ENCODE measurements around the gene BCLAF3.

Gene BCLAF3

GRCh38 chrX:19990556-19991349 lies at the start of gene BCLAF3:
BCLAF3 (minus strand) TSS chrX:19991061; CDS start chrX:19970264, 20,797 bp downstream.
- DNase-seq: peak; percentile 94

- no peak for DNase-seq
These were observed 48.1 kb upstream of the BCLAF3 start for GRCh38 chrX:20038966-20039365.

- DNase-seq: no peak
These were observed 46.3 kb upstream of the BCLAF3 start for GRCh38 chrX:20037186-20037585.

DNA sequence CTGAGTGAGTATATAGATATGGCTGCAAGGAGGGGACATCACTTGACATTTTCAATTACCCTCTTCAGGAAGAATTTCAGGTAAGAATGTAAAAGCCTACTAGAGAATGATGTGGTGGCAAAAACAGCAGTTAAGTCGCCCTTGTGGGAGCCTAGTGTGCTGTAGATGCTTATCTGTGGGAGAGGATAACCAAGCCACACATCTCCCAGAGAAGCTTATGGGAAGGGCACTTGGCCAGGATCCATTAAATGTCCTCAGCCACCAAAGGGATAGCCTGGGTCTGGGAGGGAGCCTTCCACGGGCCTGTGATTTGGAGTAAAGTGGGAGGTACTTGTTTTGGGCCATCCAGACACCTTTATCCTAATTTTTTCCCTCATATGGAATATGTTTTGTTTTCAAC lies 41.3 kb upstream of the BCLAF3 start:
- no peak for DNase-seq

DNA sequence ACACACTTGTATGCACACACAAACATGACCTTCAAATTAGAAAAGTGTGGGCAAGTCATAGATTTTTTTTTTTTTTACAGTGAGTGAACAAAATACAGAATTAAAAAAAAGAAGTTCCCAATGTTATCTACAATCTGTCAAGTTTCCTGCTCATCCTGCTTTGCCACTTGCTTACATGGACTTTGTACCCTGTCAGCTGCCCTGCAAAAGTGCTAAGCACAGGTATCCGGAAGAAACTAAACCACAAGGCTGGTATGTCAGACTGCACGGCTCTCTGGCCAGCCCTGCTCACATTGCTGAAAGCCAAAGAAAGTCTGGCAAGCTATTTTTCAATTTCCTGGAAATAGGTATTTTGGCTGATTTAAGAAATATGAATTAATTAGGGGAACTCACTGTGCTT lies 38.9 kb upstream of the BCLAF3 start:
- DNase-seq: no peak

DNA sequence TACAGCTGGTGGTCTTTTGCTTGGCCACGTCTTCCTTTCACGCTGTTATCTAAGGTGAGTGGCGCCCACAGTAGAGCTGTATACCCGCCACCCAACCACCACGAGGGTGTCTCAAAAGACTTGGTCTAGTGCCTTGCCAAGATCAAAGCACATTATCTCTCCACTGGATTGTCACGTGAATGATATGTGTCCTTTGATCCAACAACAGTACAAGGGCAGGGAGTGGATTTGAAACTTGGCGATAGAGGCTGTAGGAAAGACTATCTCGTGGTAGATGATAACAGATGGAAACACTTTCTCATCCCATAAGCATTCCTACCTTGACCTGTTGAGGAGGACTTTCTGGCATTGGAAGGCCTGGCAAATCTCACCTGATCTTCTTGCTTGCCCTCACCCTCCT lies 37.7 kb upstream of the BCLAF3 start:
- no peak for DNase-seq

DNA sequence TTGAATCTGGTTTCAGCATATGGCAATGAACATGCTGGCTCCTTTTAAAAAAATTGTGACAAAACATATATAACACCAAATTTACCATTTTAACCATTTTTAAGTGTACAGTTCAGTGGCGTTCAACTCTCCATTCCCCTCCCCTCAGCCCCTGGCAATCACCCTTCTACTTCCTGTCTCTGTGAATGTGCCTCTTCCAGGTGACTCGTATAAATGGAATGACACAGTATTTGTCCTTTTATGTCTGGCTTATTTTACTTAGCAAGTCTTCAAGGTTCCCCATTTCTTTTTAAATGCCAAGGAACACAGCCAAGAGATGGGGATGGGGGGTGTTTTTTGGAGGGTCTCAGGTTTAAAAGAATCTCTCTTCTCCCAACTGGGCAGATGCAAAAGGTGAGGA lies 35.4 kb upstream of the BCLAF3 start:
- no peak for DNase-seq

DNA sequence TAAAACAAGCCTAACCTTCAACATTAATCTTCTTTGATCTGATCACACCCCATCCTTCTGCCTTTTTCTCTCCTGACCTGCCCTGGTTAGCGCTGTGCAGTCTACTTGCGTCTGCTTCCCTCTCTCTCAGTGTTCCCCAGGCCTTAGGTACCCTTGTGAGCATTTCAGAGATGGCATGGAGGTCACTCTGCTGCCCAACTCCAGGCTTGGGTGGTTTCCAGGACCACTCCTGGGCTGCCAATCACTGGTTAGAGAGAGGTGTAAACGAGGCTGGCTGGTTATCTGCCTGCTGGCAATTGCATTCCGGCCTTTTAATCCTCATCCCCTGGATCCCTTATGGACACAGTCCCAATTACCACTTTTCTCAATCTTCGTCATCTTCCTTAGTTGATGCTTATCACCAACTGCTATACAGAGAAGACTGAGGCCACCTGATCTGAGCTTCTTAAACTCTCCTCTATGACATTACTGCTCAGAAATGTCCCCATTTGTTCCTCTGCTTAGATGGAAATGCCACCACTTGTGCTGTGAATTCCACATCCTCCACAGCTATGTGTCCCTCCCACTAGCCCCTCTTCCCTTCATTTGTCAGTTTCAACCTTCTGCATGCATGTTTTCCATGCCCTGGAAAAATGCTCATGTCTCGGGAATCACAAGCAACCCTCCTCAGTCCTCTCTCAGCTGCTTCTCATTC lies 29.0 kb upstream of the BCLAF3 start:
- DNase-seq: no peak

- DNase-seq: no peak
These were observed 25.7 kb upstream of the BCLAF3 start for GRCh38 chrX:20016616-20016945.

DNA sequence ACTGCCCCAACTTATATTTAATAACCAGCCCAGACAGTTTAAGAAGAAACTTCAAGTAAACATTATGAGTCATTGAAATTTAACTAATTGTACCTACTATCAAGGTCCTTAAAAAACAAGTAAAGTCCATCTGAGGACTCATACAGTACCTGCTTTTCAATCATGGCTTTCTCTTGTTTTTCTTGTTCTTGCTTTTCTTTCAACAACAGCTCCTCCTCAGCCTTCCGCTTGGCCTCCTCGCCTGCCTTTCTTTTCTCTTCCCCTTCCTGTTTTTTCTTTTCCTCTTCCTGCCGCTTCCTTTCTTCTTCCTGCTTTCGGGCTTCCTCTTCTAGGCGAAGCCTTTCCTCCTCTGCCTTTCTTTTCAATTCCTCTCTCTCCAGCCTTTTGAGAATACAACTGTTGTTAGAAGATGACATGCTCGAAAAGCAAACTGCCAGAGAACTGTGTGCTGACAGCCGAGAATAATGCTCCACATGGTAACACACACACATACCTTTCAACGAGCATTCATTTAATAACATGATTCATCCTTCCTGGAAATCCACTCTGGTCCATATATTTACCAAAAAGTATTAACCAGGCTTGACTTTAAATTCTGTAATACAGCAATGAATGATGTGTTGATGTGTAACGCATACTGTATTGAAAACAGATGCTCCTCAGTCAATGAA lies 25.2 kb upstream of the BCLAF3 start:
- DNase-seq: no peak

GRCh38 chrX:20015422-20015821 lies 24.6 kb upstream of the BCLAF3 start:
- no peak for DNase-seq

- no peak for DNase-seq
These were observed 20.7 kb upstream of the BCLAF3 start for GRCh38 chrX:20011608-20012007.

DNA sequence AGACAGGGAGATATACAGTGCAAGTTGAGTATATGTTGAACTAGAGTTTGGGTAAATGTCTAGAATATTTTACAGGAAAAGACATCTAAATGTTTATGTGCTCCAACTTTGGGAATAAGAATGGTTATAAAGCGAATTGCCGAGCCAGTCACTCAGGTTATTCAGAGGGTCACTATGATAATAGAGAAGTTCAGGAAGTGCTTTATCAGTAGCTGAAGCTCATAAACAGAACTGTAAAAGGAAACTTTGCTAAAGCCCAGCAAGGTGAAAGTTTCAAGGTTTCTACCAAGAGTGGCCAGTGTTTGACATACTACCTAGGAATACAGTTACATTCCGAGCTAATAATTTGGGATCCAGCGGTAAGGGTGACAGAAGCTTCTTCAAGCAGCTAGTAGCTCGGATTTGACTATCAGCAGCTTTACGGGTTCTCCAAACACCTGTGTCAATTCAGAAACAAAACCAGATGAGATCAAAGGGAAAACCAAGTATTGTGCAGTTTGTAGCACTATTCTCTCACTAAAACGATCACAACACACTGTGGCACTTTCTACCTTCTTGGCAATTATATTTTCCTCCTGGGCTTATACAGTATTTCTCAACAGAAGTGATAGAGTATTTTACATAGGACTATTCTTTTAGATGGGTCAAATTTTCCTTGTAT lies 17.2 kb upstream of the BCLAF3 start:
- DNase-seq: no peak

DNA sequence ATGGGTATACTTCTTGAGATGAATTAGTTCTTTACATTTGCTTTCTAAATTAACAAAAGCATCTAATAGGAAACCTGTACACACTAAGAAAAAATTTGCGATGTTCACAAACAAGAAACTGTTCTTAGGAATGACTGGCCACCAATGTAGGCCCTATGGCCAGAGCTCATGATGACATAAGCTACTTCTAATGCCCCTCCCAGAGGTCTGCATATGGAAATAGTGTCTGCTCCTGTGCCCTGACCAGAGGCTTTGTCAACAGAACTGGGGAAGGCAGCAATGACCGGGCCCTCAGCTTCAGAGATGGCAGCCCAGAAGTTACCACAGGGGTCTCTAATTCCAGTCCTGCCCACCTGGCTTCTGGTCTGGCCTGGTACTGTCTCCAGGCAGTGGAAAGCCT lies 15.0 kb upstream of the BCLAF3 start:
- DNase-seq: no peak

- DNase-seq: no peak
These were observed 10.7 kb upstream of the BCLAF3 start for GRCh38 chrX:20001588-20001987.

DNA sequence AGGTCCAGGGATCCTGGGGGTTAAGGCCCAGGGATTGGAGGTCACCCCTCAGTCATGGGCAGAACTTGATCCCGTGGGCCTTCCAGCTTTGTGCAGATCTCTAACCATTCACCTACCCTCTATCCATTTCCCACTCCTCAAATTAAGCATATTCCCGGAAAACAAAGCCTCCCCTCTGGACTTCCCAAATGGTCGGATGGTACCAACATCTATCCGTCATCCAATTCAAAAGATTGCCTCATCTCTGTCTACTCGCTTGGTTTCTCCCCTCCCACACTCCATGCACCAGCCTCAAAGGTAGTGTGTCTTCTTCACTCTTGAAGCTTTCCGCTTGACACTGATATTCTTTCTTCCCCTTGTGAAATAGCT lies 473 bp upstream of the BCLAF3 start:
- DNase-seq: no peak

DNA sequence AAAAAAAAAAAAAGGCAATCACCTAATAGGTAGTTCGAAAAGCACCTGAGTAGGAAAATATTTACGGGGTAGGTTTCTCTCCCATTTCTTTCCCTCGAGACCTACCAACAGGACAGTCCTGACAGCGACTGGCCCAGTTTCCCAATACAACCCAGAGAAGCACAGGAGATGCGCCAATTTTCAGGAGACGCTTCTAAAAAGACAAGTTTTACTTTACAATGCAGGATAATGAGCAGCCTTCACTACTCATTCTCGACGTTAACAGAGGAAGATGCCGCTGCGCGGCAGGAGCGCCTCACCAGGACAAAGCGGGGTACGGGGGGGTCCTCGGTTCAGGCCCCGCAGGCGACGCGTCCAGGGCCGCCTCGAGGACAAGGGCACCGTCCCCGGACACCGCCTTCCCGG lies 708 bp downstream of the BCLAF3 start:
- peak; percentile 21 for DNase-seq

- no peak for DNase-seq
These were observed 3.0 kb downstream of the BCLAF3 start for GRCh38 chrX:19987856-19988255.

- DNase-seq: no peak
These were observed 4.3 kb downstream of the BCLAF3 start for GRCh38 chrX:19986531-19986930.

- DNase-seq: no peak
These were observed 8.9 kb downstream of the BCLAF3 start for GRCh38 chrX:19981947-19982346.

DNA sequence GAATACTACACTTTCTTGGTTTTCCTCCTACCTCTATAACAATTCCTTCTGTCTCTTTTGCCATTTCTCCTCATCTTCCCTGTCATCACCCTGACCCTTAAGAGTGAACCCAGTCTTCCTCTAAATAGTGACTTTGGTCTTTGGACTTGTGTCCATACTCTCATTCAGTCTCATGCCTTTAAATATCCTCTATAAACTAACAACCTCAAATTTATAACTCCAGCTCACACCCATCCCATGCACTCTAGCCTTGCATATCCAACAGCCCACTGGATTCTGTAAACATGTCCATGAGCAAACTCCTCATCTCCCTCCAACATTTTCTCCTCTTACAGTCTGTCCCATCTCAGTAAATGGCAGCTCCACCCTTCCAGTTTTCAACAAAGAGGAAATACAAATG lies 15.0 kb downstream of the BCLAF3 start:
- DNase-seq: no peak

DNA sequence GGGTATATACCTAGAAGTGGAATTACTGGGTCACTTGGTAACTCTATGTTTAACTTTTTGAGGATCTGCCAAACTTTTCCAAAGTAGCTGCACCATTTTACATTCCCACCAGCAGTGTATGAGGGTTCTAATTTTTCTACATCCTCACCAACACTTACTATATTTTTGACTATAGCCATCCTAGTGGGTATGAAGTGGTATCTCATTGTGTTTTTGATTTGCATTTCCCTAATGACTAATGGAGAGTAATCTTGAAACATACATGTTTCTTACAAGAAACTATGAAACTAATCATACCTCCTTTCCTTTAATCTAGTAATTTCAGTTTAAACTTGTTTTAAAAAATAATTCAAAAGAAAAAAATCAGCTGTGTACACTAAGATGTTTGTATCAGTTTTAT lies 17.9 kb downstream of the BCLAF3 start:
- DNase-seq: no peak

- no peak for DNase-seq
These were observed 22.6 kb downstream of the BCLAF3 start for GRCh38 chrX:19968276-19968675.

- DNase-seq: no peak
These were observed 24.8 kb downstream of the BCLAF3 start for GRCh38 chrX:19966056-19966455.

All from femur (tissue), 1 donor.